Thymus (tissue), 11 donors: Measurements from ENCODE around the gene FUOM. TPM values are rescaled to one million over a fixed set of nuclear protein-coding genes. Genes with fewer than 3 reads are reported as not detected.

ENCODE experiments used
- DNase-seq, 9 donors: peaks; one replicate each; pipeline ENCODE4 v3.0.0-alpha.2; 2013; ENCODE audit warnings: low spot score in 9 of 9, low read depth in 6 of 9, missing footprints in 1 of 9
- H3K27ac ChIP-seq, 2 donors: one replicate each; pipeline ENCODE4 v1.5.1; 2013; ENCODE audit warnings: control low read depth in 1 of 2, low read depth in 1 of 2, low read length in 1 of 2, mild to moderate bottlenecking in 1 of 2, moderate library complexity in 1 of 2
- H3K27me3 ChIP-seq, 2 donors: one replicate each; pipeline ENCODE4 v1.5.1; 2013; ENCODE audit warnings: low read length in 1 of 2; ENCODE audit not compliant: control insufficient read depth in 2 of 2, insufficient read depth in 1 of 2
- H3K36me3 ChIP-seq, 2 donors: one replicate each; pipeline ENCODE4 v1.5.1; 2013; ENCODE audit warnings: low read length in 1 of 2, mild to moderate bottlenecking in 1 of 2, moderate library complexity in 1 of 2; ENCODE audit not compliant: control insufficient read depth in 2 of 2, insufficient read depth in 2 of 2
- H3K4me1 ChIP-seq, 2 donors: one replicate each; pipeline ENCODE4 v1.5.1; 2013; ENCODE audit warnings: low read length in 2 of 2; ENCODE audit not compliant: control insufficient read depth in 2 of 2, insufficient read depth in 2 of 2
- H3K4me3 ChIP-seq, 2 donors: one replicate each; pipeline ENCODE4 v1.5.1; 2013; ENCODE audit warnings: low read length in 2 of 2, control low read depth in 1 of 2, mild to moderate bottlenecking in 1 of 2
- H3K9me3 ChIP-seq, 2 donors: one replicate each; pipeline ENCODE4 v1.5.1; 2013; ENCODE audit warnings: low read length in 1 of 2, mild to moderate bottlenecking in 1 of 2; ENCODE audit not compliant: control insufficient read depth in 2 of 2, insufficient read depth in 1 of 2
- WGBS: extraction: QIAGEN DNeasy Blood & Tissue Kit; methylation state at CpG from one replicate; pipeline ENCODE4 v1.1.7; 2013; 5-methylcytosine and 5-hydroxymethylcytosine counted together
- polyA plus RNA-seq: library from polyadenylated mRNA; stranded (reverse); fragments of 200-250 nt; gene quantifications from one replicate; pipeline ENCODE4 v1.2.3, GENCODE V29; 2013
- total RNA-seq: library from RNA; stranded (reverse); fragments of 120-200 nt; gene quantifications from one replicate; pipeline ENCODE4 v1.2.4, GENCODE V29; 2013
- donor health status: healthy.

The FUOM gene
- total and polyA plus RNA-seq, 2 donors: 18.3 to 23.9 TPM

- H3K27ac ChIP-seq: no peak overlapping the region
- 96% methylated on average over 29 of the region's 29 CpGs for WGBS
These were observed 7.0 kb upstream of the FUOM start for GRCh38 chr10:133364645-133365431.

GRCh38 chr10:133362846-133363245, 5.0 kb upstream of the FUOM start:
- Histone ChIP-seq H3K27ac (no peak overlapping the region), H3K4me1 (no peaks in the 10 kb centered on the region), H3K4me3 (no peak overlapping the region), H3K9me3 (no peaks in the 10 kb centered on the region), H3K27me3 (no peaks in the 10 kb centered on the region), H3K36me3 (peaks cover 26 to 28% of the 10 kb centered on the region in 2 donors)
- 98% methylated on average over 13 of the region's 13 CpGs for WGBS
- DNase-seq: no peak

More at GRCh38 chr10:133364645-133365431, 7.0 kb upstream of the FUOM start:
- DNase-seq: no peak
- Histone ChIP-seq H3K9me3 (no peaks in the 10 kb centered on the region), H3K27me3 (no peaks in the 10 kb centered on the region), H3K4me1 (no peaks in the 10 kb centered on the region), H3K36me3 (peaks cover 43 to 45% of the 10 kb centered on the region in 2 donors), H3K4me3 (no peak overlapping the region)

- Histone ChIP-seq H3K27ac (no peak overlapping the region), H3K4me3 (no peak overlapping the region), H3K27me3 (peaks cover 0 to 6% of the 10 kb centered on the region in 2 donors), H3K4me1 (peaks cover 3 to 4% of the 10 kb centered on the region in 2 donors), H3K36me3 (peaks cover 25 to 27% of the 10 kb centered on the region in 2 donors), H3K9me3 (no peaks in the 10 kb centered on the region)
- no peak for DNase-seq
- 87% methylated on average over 18 of the region's 18 CpGs for WGBS
These were observed 4.1 kb upstream of the FUOM start for GRCh38 chr10:133361773-133362441.

GRCh38 chr10:133361227-133361626, 3.4 kb upstream of the FUOM start:
- peaks cover 20 to 21% of the 10 kb centered on the region in 2 donors for H3K36me3 ChIP-seq
- H3K4me1 ChIP-seq: peaks cover 8 to 11% of the 10 kb centered on the region in 2 donors
- H3K4me3 ChIP-seq: no peak overlapping the region
- no peak for DNase-seq
- no peaks in the 10 kb centered on the region for H3K9me3 ChIP-seq
- H3K27me3 ChIP-seq: peaks cover 0 to 13% of the 10 kb centered on the region in 2 donors
- 96% methylated on average over 5 of the region's 5 CpGs for WGBS
- no peak overlapping the region for H3K27ac ChIP-seq

GRCh38 chr10:133359972-133360610, 2.3 kb upstream of the FUOM start:
- no peak for DNase-seq
- Histone ChIP-seq H3K36me3 (peaks cover 8 to 12% of the 10 kb centered on the region in 2 donors), H3K27ac (no peak overlapping the region), H3K4me3 (no peak overlapping the region), H3K27me3 (peaks cover 0 to 21% of the 10 kb centered on the region in 2 donors), H3K4me1 (peaks cover 9 to 12% of the 10 kb centered on the region in 2 donors), H3K9me3 (no peaks in the 10 kb centered on the region)
- 94% methylated on average over 17 of the region's 17 CpGs for WGBS

- Histone ChIP-seq H3K9me3 (no peaks in the 10 kb centered on the region), H3K36me3 (peaks cover 5 to 7% of the 10 kb centered on the region in 2 donors), H3K27me3 (peaks cover 0 to 21% of the 10 kb centered on the region in 2 donors), H3K27ac (no peak overlapping the region), H3K4me1 (peaks cover 9 to 12% of the 10 kb centered on the region in 2 donors), H3K4me3 (no peak overlapping the region)
- DNase-seq: no peak
- WGBS: 72% methylated on average over 6 of the region's 6 CpGs
These were observed 1.7 kb upstream of the FUOM start for GRCh38 chr10:133359554-133359971.

- H3K27me3 ChIP-seq: peaks cover 0 to 21% of the 10 kb centered on the region in 2 donors
- WGBS: 95% methylated on average over 11 of the region's 11 CpGs
- peaks cover 3 to 5% of the 10 kb centered on the region in 2 donors for H3K36me3 ChIP-seq
- H3K4me3 ChIP-seq: no peak overlapping the region
- no peaks in the 10 kb centered on the region for H3K9me3 ChIP-seq
- no peak for DNase-seq
- H3K4me1 ChIP-seq: peaks cover 9 to 12% of the 10 kb centered on the region in 2 donors
- no peak overlapping the region for H3K27ac ChIP-seq
These were observed 1.1 kb upstream of the FUOM start for GRCh38 chr10:133358925-133359310.

- H3K4me1 ChIP-seq: peaks cover 9 to 12% of the 10 kb centered on the region in 2 donors
- H3K27ac ChIP-seq: no peak overlapping the region
- DNase-seq: no peak
- H3K4me3 ChIP-seq: no peak overlapping the region
- peaks cover 3 to 5% of the 10 kb centered on the region in 2 donors for H3K36me3 ChIP-seq
- peaks cover 0 to 21% of the 10 kb centered on the region in 2 donors for H3K27me3 ChIP-seq
- H3K9me3 ChIP-seq: no peaks in the 10 kb centered on the region
- 89% methylated on average over 41 of the region's 41 CpGs for WGBS
These were observed 524 bp upstream of the FUOM start for GRCh38 chr10:133358162-133358924.
